B cell (primary cell): Measurements from ENCODE around the gene GYPA.
"Not testable (repeated sequence)": the region's sequence is repeated elsewhere in the genome, so short reads cannot be mapped to it uniquely, and the experiment has no call there.

Source experiments
- CTCF ChIP-seq: fragments of 200-600 bp; IDR thresholded peaks from one replicate; pipeline ENCODE4 v1.8.0; 2022; ENCODE audit warnings: antibody characterized with exemption, mild to moderate bottlenecking
- EZH2 ChIP-seq: IDR thresholded peaks from 2 replicates; pipeline ENCODE4 v1.6.1; 2012; ENCODE audit warnings: borderline replicate concordance, low read depth, mild to moderate bottlenecking, moderate library complexity, low read length; ENCODE audit not compliant: insufficient read depth, poor library complexity, severe bottlenecking

- peak; percentile 72 for TF ChIP-seq CTCF
- not testable (repeated sequence) for TF ChIP-seq EZH2
These were observed 2.3 kb upstream of the GYPA start for GRCh38 chr4:144142690-144143326.
